Tibial artery (tissue), 4 donors: ENCODE results near the gene RELB.
A peak's percentile ranks its signal among the peaks of the same experiment; 100 is the strongest.

Experiments
- DNase-seq, 2 donors: peaks; one replicate each; pipeline ENCODE4 v3.0.0-alpha.2; 2019
- H3K27ac ChIP-seq, 2 donors: fragments of 200-600 bp; sonication (generic) in 1 of 2; 1 replicate in 1 of 2; 2 replicates in 1 of 2; pipeline ENCODE4 v1.5.1; 2018 to 2019; ENCODE audit warnings: mild to moderate bottlenecking in 1 of 2
- H3K27me3 ChIP-seq, 2 donors: fragments of 200-600 bp; sonication (generic) in 1 of 2; one replicate each; pipeline versions ENCODE4 v1.5.1 to v1.6.0; 2016 to 2019
- H3K36me3 ChIP-seq, 3 donors: fragments of 200-600 bp; sonication (generic) in 2 of 3; one replicate each; pipeline ENCODE4 v1.5.1; 2016 to 2019; ENCODE audit warnings: mild to moderate bottlenecking in 2 of 3
- H3K4me1 ChIP-seq, 4 donors: fragments of 200-600 bp; sonication (generic) in 2 of 4; 1 replicate in 3 of 4; 2 replicates in 1 of 4; pipeline ENCODE4 v1.5.1; 2016 to 2019
- H3K4me3 ChIP-seq, 2 donors: fragments of 200-600 bp; sonication (generic) in 1 of 2; 1 replicate in 1 of 2; 2 replicates in 1 of 2; pipeline ENCODE4 v1.5.1; 2018 to 2019; ENCODE audit warnings: mild to moderate bottlenecking in 2 of 2
- H3K9me3 ChIP-seq, 3 donors: fragments of 200-600 bp; sonication (generic) in 1 of 3; one replicate each; pipeline ENCODE4 v1.5.1; 2016 to 2019
- intact Hi-C: fragments of 100-400 bp; cut with DNase I; formaldehyde crosslinking; loops from one replicate; pipeline ENCODE4 v1.15.0; 2023; ENCODE audit warnings: low total_unique reads
- TF ChIP-seq, protein P1 (sequence below), 2 experiments: fragments of 200-600 bp in 1 of 2; fragments of 450-650 bp in 1 of 2; IDR thresholded peaks; one replicate each; pipeline ENCODE4 v1.5.1; 2017 to 2019; ENCODE audit warnings: antibody characterized with exemption in 2 of 2, mild to moderate bottlenecking in 1 of 2, moderate library complexity in 1 of 2

The RELB gene

DNA sequence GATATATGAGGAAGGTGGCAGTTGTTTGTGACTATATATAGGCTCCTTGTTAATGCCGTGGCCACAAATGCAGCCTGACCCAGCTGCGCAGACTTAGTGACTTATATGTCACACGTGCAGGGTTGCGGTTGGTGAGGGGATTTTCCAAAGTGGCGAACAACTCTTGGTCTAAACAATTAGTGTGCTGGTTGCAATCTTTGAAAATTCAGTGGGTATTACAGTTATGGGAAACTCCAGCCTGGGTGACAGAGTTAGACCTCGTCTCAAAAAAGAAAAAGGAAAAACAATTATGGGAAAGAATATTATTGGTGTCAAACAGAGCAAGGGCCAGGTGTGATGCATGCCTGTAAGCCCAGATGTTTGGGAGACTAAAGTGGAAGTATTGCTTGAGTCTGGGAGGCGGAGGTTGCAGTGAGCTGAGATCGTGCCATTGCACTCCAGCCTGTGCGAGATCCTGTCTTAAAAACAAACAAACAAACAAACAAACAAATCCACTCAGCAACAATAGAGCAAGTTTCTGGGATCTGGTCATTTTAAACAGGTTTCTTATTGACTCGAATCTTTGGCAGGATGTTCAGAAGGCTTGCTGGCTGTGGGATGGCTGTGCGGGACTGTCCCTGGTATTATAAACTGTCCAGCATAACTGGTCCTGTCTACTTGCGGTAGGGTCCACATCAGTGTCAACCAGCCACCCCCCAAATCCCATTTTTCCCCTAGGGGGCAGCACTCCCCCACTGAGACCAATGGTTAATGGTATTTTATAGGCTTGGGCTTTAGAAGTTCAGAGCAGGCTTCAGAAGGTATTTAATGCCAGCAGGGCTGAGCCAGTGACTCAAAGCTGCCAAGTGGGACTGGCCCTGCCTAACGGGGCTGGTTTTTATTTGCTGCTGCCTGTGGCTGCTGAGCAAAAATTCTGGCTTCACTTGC lies 15.4 kb downstream of the RELB start:
- H3K36me3 ChIP-seq: peaks cover 0 to 35% (median 13%) of the 10 kb centered on the region in 3 donors
- no peak overlapping the region for H3K4me3 ChIP-seq
- peak; percentile 62 to 73 for DNase-seq
- peaks cover 0 to 3% (median 0%) of the 10 kb centered on the region in 4 donors for H3K4me1 ChIP-seq
- no peaks in the 10 kb centered on the region for H3K27me3 ChIP-seq
- H3K27ac ChIP-seq: no peak overlapping the region
- TF ChIP-seq, protein P1, sequence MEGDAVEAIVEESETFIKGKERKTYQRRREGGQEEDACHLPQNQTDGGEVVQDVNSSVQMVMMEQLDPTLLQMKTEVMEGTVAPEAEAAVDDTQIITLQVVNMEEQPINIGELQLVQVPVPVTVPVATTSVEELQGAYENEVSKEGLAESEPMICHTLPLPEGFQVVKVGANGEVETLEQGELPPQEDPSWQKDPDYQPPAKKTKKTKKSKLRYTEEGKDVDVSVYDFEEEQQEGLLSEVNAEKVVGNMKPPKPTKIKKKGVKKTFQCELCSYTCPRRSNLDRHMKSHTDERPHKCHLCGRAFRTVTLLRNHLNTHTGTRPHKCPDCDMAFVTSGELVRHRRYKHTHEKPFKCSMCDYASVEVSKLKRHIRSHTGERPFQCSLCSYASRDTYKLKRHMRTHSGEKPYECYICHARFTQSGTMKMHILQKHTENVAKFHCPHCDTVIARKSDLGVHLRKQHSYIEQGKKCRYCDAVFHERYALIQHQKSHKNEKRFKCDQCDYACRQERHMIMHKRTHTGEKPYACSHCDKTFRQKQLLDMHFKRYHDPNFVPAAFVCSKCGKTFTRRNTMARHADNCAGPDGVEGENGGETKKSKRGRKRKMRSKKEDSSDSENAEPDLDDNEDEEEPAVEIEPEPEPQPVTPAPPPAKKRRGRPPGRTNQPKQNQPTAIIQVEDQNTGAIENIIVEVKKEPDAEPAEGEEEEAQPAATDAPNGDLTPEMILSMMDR (IDR thresholded peaks at IDR 0.05): peak; percentile 49 to 54
- intact Hi-C loops: no loop called here
- H3K9me3 ChIP-seq: no peaks in the 10 kb centered on the region

DNA sequence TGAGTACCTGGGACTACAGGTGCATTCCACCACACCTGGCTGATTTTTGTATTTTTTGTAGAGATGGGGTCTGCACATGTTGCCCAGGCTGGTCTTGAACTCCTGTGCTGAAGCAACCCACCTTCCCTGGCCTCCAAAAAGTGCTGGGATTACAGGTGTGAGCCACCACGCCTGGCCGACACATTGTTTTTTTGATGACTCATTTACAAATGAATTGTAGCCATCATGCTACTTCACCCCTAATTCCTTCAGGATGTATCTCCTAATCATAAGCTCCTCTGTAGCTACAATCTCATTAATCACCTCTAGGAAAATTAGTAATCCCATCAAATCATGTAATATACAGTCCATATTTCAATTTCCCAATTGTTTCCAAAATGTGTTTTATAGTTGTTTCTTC lies 17.9 kb downstream of the RELB start:
- no peaks in the 10 kb centered on the region for H3K9me3 ChIP-seq
- TF ChIP-seq, protein P1 (IDR thresholded peaks at IDR 0.05): no peak
- no peaks in the 10 kb centered on the region for H3K27me3 ChIP-seq
- H3K27ac ChIP-seq: no peak overlapping the region
- intact Hi-C loops: no loop called here
- H3K36me3 ChIP-seq: peaks cover 0 to 12% (median 0%) of the 10 kb centered on the region in 3 donors
- no peak for DNase-seq
- H3K4me3 ChIP-seq: no peak overlapping the region
- H3K4me1 ChIP-seq: peaks cover 0 to 3% (median 0%) of the 10 kb centered on the region in 4 donors

DNA sequence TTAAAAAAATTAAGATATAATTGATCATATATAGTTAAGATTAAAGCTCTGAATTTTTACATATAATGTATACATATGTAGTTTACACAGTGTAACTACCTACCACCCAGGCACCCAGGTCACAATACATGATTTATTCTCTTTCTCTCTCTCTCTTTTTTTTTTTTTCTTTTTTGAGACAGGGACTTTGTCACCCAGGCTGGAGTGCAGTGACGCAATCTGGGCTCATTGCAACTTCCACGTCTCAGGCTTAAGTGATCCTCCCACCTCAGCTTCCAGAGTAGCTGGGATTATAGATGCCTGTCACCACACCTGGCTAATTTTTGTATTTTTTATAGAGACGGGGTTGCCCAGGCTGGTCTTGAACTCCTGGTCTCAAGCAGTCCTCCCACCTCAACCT lies 18.8 kb downstream of the RELB start:
- DNase-seq: no peak
- intact Hi-C loops: no loop called here
- Histone ChIP-seq H3K27me3 (no peaks in the 10 kb centered on the region), H3K9me3 (no peaks in the 10 kb centered on the region), H3K36me3 (peaks cover 0 to 3% (median 0%) of the 10 kb centered on the region in 3 donors), H3K4me3 (no peak overlapping the region), H3K27ac (no peak overlapping the region), H3K4me1 (peaks cover 0 to 3% (median 0%) of the 10 kb centered on the region in 4 donors)
- TF ChIP-seq, protein P1 (IDR thresholded peaks at IDR 0.05): no peak

DNA sequence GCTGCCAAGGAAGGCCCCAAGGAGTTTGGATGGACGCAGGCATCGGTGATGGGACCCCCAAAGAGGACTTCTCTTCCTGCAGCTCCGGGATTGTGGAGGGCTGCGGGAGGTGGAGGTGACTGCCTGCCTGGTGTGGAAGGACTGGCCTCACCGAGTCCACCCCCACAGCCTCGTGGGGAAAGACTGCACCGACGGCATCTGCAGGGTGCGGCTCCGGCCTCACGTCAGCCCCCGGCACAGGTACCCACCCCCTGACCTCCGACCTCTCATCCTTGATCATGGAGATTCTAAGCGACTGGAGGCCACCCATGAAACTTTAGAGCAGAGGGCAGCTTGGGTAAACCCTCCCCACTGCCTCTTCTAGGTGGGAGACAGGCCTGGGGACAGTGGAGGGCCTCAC lies 20.7 kb downstream of the RELB start:
- peaks cover 0 to 7% (median 6%) of the 10 kb centered on the region in 3 donors for H3K36me3 ChIP-seq

DNA sequence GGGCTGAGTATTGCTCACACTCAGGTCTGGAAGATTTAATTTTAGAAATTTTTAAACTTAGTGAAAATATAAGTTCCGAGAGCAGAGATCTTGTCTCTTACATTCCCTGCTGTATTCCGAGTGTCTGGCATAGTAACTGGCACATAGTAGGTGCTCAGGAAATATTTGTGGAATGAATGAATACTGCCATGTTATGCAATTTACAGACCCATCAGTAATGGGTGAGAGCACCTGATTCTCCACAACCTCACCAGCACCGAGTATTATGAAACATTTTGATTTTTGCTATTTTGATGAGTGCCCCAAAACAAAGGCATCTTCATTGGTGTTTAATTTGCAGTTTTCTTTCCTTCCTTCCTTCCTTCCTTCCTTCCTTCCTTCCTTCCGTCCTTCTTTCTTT lies 21.8 kb downstream of the RELB start:
- Histone ChIP-seq H3K4me1 (no peaks in the 10 kb centered on the region), H3K27ac (no peak overlapping the region), H3K4me3 (no peak overlapping the region), H3K9me3 (no peaks in the 10 kb centered on the region), H3K36me3 (peaks cover 0 to 14% (median 7%) of the 10 kb centered on the region in 3 donors), H3K27me3 (no peaks in the 10 kb centered on the region)
- no peak for DNase-seq
- TF ChIP-seq, protein P1 (IDR thresholded peaks at IDR 0.05): no peak
- intact Hi-C loops: no loop called here

More for the DNA sequence above, 20.7 kb downstream of the RELB start:
- Histone ChIP-seq H3K4me3 (no peak overlapping the region), H3K27ac (no peak overlapping the region), H3K9me3 (no peaks in the 10 kb centered on the region), H3K4me1 (peaks cover 0 to 2% (median 0%) of the 10 kb centered on the region in 4 donors), H3K27me3 (no peaks in the 10 kb centered on the region)
- DNase-seq: no peak
- TF ChIP-seq, protein P1 (IDR thresholded peaks at IDR 0.05): no peak
- intact Hi-C loops: no loop called here
